Measurements from ENCODE around the gene CADM2. TPM values are rescaled to one million over a fixed set of nuclear protein-coding genes. Genes with fewer than 3 reads are reported as not detected.

The CADM2 gene
- total RNA-seq, 4 donors from 2014 or later: 0.13 to 2.1 (median 0.58) TPM

DNA sequence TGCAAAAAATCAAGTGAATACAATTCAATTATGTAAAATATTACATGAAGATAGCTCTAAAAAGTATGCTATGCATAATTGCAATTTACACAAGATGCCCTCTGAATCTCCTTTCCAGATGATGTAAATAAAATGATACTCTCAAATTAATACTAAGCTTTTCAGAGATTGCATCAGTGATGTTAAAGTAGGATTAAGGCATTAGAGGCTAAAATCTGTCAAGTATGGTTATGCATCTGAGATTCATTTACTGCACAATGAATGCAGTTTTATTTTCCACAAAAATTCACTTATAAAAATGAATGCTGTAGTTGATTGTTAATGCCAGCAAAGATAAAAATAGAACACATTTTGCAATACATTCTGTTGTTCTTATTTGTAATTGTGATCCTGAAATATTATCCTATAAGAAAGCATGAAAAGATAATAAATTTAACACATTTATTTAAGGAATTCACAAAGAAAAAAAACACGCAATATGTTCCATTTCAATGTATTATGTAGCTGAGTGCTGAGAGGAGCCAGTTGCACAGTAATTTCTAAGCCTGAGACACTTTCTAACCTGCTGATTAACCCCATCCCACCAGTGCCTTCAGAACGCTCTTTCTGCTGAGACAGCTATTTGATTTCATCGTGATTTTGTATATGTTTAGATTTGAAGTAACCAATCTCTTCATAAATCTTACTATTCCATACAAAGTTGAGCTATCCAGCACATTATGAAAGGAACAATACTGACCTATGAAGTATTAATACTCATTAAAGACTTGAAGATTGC, 224.4 kb downstream of the CADM2 start:
- WGBS, 2 donors: 65 to 72% methylated on average over 3 of the region's 3 CpGs
- no peak for DNase-seq (ENCODE audit: low spot score in 2 of 2)
- intact Hi-C loops (cut with DNase I; ENCODE audit: low total_unique reads): no loop called here
- TF ChIP-seq, protein P1, sequence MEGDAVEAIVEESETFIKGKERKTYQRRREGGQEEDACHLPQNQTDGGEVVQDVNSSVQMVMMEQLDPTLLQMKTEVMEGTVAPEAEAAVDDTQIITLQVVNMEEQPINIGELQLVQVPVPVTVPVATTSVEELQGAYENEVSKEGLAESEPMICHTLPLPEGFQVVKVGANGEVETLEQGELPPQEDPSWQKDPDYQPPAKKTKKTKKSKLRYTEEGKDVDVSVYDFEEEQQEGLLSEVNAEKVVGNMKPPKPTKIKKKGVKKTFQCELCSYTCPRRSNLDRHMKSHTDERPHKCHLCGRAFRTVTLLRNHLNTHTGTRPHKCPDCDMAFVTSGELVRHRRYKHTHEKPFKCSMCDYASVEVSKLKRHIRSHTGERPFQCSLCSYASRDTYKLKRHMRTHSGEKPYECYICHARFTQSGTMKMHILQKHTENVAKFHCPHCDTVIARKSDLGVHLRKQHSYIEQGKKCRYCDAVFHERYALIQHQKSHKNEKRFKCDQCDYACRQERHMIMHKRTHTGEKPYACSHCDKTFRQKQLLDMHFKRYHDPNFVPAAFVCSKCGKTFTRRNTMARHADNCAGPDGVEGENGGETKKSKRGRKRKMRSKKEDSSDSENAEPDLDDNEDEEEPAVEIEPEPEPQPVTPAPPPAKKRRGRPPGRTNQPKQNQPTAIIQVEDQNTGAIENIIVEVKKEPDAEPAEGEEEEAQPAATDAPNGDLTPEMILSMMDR (IDR thresholded peaks at IDR 0.05): no peak
- no peak for TF ChIP-seq POLR2A (IDR thresholded peaks at IDR 0.05)
- no peak overlapping the region for H3K4me3 ChIP-seq (ENCODE audit: low read depth, poor library complexity, severe bottlenecking)

DNA sequence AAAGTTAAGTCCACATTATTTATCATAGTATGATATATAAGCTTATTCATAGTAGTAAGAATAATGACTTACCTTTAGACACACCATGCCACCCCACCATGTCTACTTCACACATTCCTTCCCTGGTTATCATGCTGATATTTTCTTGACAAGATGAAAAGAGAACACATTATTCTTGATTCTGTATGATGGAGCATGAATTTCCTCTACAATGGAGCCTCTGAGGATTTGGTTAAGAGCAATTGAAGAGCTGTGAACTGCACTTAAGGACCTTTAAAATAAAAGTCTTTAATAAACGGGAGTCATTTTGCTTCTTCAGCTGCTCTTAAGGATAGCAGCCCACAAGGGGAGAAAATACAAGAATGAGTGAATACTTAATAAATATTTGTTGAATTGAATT, 226.7 kb downstream of the CADM2 start:
- 63 to 72% methylated on average over 1 of the region's 1 CpG for WGBS, 2 donors
- DNase-seq (ENCODE audit: low spot score in 2 of 2): no peak
- intact Hi-C loops (cut with DNase I; ENCODE audit: low total_unique reads): no loop called here
- no peak for TF ChIP-seq POLR2A (IDR thresholded peaks at IDR 0.05)
- no peak overlapping the region for H3K4me3 ChIP-seq (ENCODE audit: low read depth, poor library complexity, severe bottlenecking)

DNA sequence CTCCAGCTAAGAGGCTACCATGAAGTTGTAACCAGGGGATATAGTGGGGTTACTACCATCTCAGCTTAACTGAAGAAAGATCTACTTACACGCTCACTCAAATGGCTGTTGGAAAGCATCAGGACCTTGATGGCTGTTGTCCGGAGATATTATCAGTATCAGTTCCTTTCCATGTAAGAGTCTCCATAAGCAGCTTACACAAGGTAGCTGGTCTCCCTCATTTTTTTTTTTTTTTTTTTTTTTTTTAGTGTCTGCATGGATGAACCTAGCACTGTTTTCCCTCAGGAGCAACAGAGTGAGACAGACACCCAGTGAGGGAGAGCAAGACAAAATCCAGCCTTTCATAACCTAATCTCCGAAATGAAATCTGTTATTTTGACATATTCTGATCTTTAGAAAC, 230.9 kb downstream of the CADM2 start:
- no peak overlapping the region for H3K4me3 ChIP-seq (ENCODE audit: low read depth, poor library complexity, severe bottlenecking)
- intact Hi-C loops (cut with DNase I; ENCODE audit: low total_unique reads): no loop called here
- no peak for DNase-seq (ENCODE audit: low spot score in 2 of 2)
- 89 to 93% methylated on average over 3 of the region's 3 CpGs for WGBS, 2 donors
- TF ChIP-seq, protein P1 (IDR thresholded peaks at IDR 0.05): no peak
- TF ChIP-seq POLR2A (IDR thresholded peaks at IDR 0.05): no peak

DNA sequence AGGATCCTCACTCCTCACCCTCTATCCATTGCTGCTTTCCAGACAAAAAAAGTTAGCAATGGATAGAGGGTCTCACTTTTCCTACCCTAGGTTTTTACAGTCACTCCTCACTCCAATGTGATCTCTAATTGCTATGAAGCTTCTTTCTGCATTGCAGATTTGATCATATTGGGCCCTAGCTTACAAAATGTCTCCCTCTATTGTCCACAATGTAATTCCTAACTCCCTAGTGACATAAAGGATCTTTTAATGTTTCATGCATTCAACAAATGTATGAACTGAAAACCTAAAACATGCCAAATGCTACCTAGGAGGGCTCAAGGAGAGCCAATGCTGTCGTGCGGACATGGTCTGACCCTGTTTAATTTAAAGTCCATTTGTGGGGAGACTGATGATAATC, 234.8 kb downstream of the CADM2 start:
- WGBS, 2 donors: 86 to 94% methylated on average over 2 of the region's 2 CpGs
- intact Hi-C loops (cut with DNase I; ENCODE audit: low total_unique reads): no loop called here
- H3K4me3 ChIP-seq (ENCODE audit: low read depth, poor library complexity, severe bottlenecking): no peak overlapping the region
- DNase-seq (ENCODE audit: low spot score in 2 of 2): no peak
- TF ChIP-seq, protein P1 (IDR thresholded peaks at IDR 0.05): no peak
- TF ChIP-seq POLR2A (IDR thresholded peaks at IDR 0.05): no peak

DNA sequence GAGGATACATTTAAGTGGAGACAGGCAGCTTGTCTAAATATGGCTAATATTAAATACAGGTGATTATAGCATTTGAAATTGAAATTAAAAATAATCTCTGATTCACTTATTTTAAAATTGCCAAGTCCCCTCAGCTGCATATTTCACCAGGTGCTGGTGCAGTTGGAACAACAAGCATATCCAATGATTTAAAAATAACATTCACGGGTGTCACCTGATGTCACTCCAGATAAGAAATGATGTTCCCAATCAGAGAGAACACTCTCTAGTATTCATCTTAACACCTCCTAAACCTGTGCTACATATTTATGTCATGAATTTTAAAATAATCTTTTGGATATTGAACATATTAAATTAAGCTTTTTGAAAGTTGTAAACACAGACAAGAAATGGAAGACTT, 249.9 kb downstream of the CADM2 start:
- 24 to 57% methylated on average over 1 of the region's 1 CpG for WGBS, 2 donors
- TF ChIP-seq POLR2A (IDR thresholded peaks at IDR 0.05): no peak
- TF ChIP-seq, protein P1 (IDR thresholded peaks at IDR 0.05): no peak

DNA sequence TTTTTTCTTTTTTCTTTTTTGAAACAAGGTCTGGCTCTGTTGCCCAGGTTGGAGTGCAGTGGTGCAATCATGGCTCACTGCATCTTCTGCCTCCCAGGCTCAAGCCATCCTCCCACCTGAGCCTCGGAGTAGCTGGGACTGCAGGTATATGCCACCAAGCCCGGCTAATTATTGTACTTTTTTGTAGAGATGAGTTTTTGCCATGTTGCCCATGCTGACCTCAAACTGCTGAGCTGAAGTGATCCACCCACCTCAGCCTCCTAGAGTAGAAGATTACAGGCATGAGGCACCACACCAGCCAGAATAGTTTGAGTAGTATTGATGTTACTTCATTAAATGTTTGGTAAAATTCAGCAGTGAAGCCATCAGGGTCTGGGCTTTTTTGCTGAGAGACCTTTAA, 251.8 kb downstream of the CADM2 start:
- intact Hi-C loops (cut with DNase I; ENCODE audit: low total_unique reads): no loop called here
- no peak for DNase-seq (ENCODE audit: low spot score in 2 of 2)
- TF ChIP-seq, protein P1 (IDR thresholded peaks at IDR 0.05): no peak
- no peak for TF ChIP-seq POLR2A (IDR thresholded peaks at IDR 0.05)
- no peak overlapping the region for H3K4me3 ChIP-seq (ENCODE audit: low read depth, poor library complexity, severe bottlenecking)
- 79 to 90% methylated on average over 2 of the region's 2 CpGs for WGBS, 2 donors

More for the DNA sequence above, 249.9 kb downstream of the CADM2 start:
- H3K4me3 ChIP-seq (ENCODE audit: low read depth, poor library complexity, severe bottlenecking): no peak overlapping the region
- no peak for DNase-seq (ENCODE audit: low spot score in 2 of 2)
- intact Hi-C loops (cut with DNase I; ENCODE audit: low total_unique reads): no loop called here
